ENCODE measurements around the gene ZCCHC10. TPM values are rescaled to one million over a fixed set of nuclear protein-coding genes. Genes with fewer than 3 reads are reported as not detected.
A peak's percentile ranks its signal among the peaks of the same experiment; 100 is the strongest.
"Not testable (repeated sequence)": the region's sequence is repeated elsewhere in the genome, so short reads cannot be mapped to it uniquely, and the experiment has no call there.

Gene ZCCHC10
- total RNA-seq, 1 experiment from 2014 or later, result 23.7 TPM

DNA sequence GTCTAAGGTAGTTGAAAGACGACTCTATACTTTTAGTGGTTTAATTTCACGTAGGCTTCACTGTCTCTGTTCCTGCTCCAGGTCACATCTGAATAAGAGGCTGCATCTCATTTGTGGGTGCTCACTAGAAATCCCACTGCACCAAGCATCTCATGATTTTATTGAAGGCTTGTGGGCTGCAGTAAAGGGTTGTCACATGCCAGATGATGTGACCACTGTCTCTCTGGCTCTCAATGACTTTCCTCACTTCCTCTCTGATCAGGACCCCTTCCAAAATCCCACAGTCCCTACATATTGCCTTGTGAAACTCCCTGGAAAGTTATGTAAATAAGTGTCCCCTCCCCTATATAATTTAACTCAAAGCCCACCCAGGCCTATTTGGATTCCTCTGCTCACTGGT, 8.9 kb upstream of the ZCCHC10 start:
- no peak overlapping the region for H3K4me2 ChIP-seq (ENCODE audit: low read depth, low read length, poor library complexity, severe bottlenecking)
- no peak overlapping the region for H3K4me3 ChIP-seq (ENCODE audit: low read length)
- H3K9ac ChIP-seq (ENCODE audit: low read length), result no peak overlapping the region
- no peaks in the 10 kb centered on the region for H3K9me2 ChIP-seq (replicated peaks; ENCODE audit: insufficient read depth, low read length)
- no peaks in the 10 kb centered on the region for H3K9me3 ChIP-seq (ENCODE audit: low read length)
- peaks cover 9% of the 10 kb centered on the region for H3K4me1 ChIP-seq (ENCODE audit: low read length)
- no peak overlapping the region for H3K27ac ChIP-seq (ENCODE audit: low read length)
- H4K20me1 ChIP-seq (ENCODE audit: insufficient read depth, low read depth, low read length), result no peaks in the 10 kb centered on the region
- no peak for DNase-seq
- H3K36me3 ChIP-seq (ENCODE audit: insufficient read depth, low read length), result no peaks in the 10 kb centered on the region
- H2AFZ ChIP-seq (ENCODE audit: low read length), result no peak overlapping the region
- H3K27me3 ChIP-seq (ENCODE audit: low read length), result no peaks in the 10 kb centered on the region
- H3K79me2 ChIP-seq (ENCODE audit: low read length), result no peaks in the 10 kb centered on the region

DNA sequence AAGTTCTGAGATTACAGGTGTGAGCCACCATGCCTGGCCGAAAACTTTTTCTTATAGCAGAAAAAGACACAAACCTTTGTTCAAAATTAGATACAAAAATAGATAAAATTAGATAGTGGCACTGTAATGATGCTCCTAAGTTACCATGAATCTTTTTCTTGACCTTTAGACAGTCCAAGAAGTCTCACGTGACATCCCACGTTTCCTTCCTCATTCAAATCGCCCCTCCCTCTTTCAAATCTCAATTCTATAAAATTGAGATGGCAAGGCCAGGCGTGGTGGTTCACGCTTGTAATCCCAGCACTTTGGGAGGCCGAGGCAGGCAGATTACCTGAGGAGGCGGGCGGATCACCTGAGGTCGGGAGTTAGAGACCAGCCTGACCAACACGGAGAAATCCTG, 7.7 kb upstream of the ZCCHC10 start:
- Histone ChIP-seq H3K4me3 (ENCODE audit: low read length) (no peak overlapping the region), H3K27me3 (ENCODE audit: low read length) (no peaks in the 10 kb centered on the region), H3K36me3 (ENCODE audit: insufficient read depth, low read length) (no peaks in the 10 kb centered on the region), H3K9ac (ENCODE audit: low read length) (no peak overlapping the region), H3K4me2 (ENCODE audit: low read depth, low read length, poor library complexity, severe bottlenecking) (no peak overlapping the region), H3K9me2 (replicated peaks; ENCODE audit: insufficient read depth, low read length) (no peaks in the 10 kb centered on the region), H3K27ac (ENCODE audit: low read length) (no peak overlapping the region), H3K4me1 (ENCODE audit: low read length) (peaks cover 9% of the 10 kb centered on the region), H3K79me2 (ENCODE audit: low read length) (no peaks in the 10 kb centered on the region), H4K20me1 (ENCODE audit: insufficient read depth, low read depth, low read length) (no peaks in the 10 kb centered on the region), H2AFZ (ENCODE audit: low read length) (no peak overlapping the region), H3K9me3 (ENCODE audit: low read length) (no peaks in the 10 kb centered on the region)
- DNase-seq, result no peak

DNA sequence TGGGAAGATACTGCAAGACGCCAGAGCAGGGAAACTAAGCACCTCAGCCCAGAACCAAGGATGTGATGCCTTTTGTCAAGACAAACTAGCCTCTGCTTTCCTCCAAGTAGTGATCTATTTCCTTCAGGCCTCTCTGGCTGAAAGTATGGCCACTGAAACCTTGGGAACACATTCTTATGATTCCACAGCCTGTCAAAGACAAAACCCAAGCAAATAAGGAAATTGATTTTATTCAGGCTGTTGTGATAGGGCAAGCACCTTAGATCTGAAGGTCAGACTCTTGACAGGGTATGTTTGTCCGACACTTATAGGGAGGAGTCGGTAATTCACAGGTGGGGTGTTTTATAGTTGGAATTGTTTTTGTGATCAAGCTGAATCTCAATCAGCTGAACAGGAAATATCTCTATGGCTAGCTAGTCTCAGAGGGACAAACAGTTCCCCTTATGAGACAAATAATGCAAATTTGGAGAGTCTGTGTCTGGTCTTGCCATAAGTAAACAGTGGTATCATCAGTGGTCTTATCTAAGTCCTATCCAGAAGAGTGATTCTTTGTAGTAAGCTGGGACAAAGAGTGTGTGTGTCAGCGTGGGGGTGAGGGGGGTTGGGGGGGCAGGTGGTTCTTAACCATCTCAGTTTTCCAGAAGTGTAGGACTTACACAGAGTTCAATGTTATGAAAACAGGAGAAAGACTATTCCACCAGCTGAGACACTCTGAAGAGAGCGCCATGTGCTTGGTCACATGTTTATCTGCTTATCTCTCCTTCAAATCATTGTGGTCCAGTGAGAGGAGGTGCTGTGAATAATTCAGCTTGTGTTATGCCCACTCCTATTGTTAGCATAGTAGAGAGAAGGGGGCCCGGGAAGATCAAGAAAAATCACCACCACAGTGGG, 6.7 kb upstream of the ZCCHC10 start:
- no peaks in the 10 kb centered on the region for H4K20me1 ChIP-seq (ENCODE audit: insufficient read depth, low read depth, low read length)
- no peaks in the 10 kb centered on the region for H3K9me3 ChIP-seq (ENCODE audit: low read length)
- H3K9me2 ChIP-seq (replicated peaks; ENCODE audit: insufficient read depth, low read length), result no peaks in the 10 kb centered on the region
- no peak overlapping the region for H3K27ac ChIP-seq (ENCODE audit: low read length)
- DNase-seq, result no peak
- H3K36me3 ChIP-seq (ENCODE audit: insufficient read depth, low read length), result no peaks in the 10 kb centered on the region
- no peak overlapping the region for H3K4me2 ChIP-seq (ENCODE audit: low read depth, low read length, poor library complexity, severe bottlenecking)
- no peak overlapping the region for H3K9ac ChIP-seq (ENCODE audit: low read length)
- H3K79me2 ChIP-seq (ENCODE audit: low read length), result no peaks in the 10 kb centered on the region
- H3K4me3 ChIP-seq (ENCODE audit: low read length), result no peak overlapping the region
- H3K4me1 ChIP-seq (ENCODE audit: low read length), result peaks cover 9% of the 10 kb centered on the region
- H3K27me3 ChIP-seq (ENCODE audit: low read length), result no peaks in the 10 kb centered on the region
- H2AFZ ChIP-seq (ENCODE audit: low read length), result peak overlapping the region; percentile 86

DNA sequence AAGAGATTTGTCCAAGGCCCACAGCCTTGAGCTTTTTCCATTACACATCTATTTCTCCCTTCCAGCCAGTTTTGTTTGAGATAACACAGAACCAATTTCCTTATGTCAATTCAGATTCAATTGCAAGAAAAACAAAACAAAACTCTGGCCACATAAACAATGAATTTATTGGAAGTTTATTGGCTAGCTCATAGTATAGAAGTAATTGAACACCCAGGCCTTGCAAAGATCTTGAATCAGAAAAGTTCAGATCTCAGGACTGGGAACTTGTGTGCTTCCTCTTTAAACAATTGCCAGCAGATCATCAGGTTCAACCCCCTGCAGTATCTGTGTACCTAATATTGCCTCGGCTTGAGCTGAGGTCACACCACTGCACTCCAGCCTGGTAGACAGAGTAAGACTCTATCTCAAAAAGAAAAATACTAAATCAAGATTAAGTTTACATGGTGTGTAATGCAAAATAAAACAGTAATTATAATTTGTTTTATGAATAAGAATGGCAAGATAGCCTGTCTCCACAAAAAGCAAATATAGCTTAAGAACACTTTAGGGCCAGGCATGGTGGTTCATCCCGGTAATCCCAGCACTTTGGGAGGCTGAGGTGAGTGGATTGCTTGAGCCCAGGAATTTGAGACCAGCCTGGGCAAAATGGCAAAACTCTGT, 4.1 kb upstream of the ZCCHC10 start:
- Histone ChIP-seq H3K36me3 (ENCODE audit: insufficient read depth, low read length) (no peaks in the 10 kb centered on the region), H2AFZ (ENCODE audit: low read length) (no peak overlapping the region), H3K4me3 (ENCODE audit: low read length) (no peak overlapping the region), H3K9ac (ENCODE audit: low read length) (no peak overlapping the region), H3K4me1 (ENCODE audit: low read length) (peaks cover 16% of the 10 kb centered on the region), H3K9me3 (ENCODE audit: low read length) (no peaks in the 10 kb centered on the region), H4K20me1 (ENCODE audit: insufficient read depth, low read depth, low read length) (no peaks in the 10 kb centered on the region), H3K27ac (ENCODE audit: low read length) (no peak overlapping the region), H3K27me3 (ENCODE audit: low read length) (no peaks in the 10 kb centered on the region), H3K4me2 (ENCODE audit: low read depth, low read length, poor library complexity, severe bottlenecking) (no peak overlapping the region), H3K9me2 (replicated peaks; ENCODE audit: insufficient read depth, low read length) (no peaks in the 10 kb centered on the region), H3K79me2 (ENCODE audit: low read length) (peaks cover 8% of the 10 kb centered on the region)
- no peak for DNase-seq

DNA sequence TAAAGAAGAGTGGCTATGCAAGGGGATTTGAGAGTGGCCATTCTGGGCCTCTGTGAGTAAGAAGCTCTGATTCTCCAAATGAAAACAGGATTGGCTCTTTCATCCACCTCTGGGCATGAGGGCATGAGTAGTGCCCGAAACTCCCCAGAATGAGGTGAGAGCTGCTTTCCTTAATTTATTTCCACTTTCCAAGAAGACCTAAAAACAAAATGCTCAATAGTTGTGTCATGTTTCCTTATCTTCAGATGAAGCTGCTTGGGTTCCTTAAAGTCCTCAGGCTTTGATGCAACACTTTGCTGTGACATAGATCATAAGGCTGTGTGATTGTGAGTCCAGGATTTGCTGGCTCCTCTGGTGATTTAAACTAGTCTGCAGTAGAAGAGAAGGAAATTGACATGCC, 3.1 kb upstream of the ZCCHC10 start:
- no peaks in the 10 kb centered on the region for H4K20me1 ChIP-seq (ENCODE audit: insufficient read depth, low read depth, low read length)
- peaks cover 23% of the 10 kb centered on the region for H3K4me1 ChIP-seq (ENCODE audit: low read length)

DNA sequence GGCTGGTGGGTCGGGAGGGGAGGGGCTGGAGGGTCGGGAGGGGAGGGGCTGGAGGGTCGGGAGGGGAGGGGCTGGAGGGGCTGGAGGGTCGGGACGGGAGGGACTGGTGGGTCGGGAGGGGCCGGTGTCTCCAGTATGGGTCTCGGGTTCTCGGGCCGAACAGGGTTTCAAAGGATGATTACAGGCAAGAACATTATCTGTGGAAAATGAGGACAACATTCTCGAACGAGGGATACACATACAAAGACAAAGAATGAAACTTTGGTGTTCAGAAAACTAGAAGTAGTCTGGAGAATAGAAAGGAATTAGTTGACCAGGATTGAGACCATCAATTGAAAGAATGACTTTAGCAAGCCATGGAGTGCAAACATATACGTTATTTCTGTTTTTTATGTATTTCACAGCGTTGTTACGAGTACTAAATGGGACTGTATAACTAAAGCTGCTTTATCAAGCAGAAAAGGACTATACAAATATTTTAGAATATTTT, 360 bp upstream of the ZCCHC10 start:
- Histone ChIP-seq H3K27me3 (ENCODE audit: low read length) (no peaks in the 10 kb centered on the region), H3K4me1 (ENCODE audit: low read length) (peaks cover 14% of the 10 kb centered on the region), H2AFZ (ENCODE audit: low read length) (peak overlapping the region; percentile 91), H4K20me1 (ENCODE audit: insufficient read depth, low read depth, low read length) (no peaks in the 10 kb centered on the region), H3K27ac (ENCODE audit: low read length) (no peak overlapping the region), H3K9me3 (ENCODE audit: low read length) (no peaks in the 10 kb centered on the region), H3K4me3 (ENCODE audit: low read length) (peak overlapping the region; percentile 92), H3K4me2 (ENCODE audit: low read depth, low read length, poor library complexity, severe bottlenecking) (peak overlapping the region; percentile 88), H3K9me2 (replicated peaks; ENCODE audit: insufficient read depth, low read length) (no peaks in the 10 kb centered on the region), H3K9ac (ENCODE audit: low read length) (peak overlapping the region; percentile 66), H3K79me2 (ENCODE audit: low read length) (peaks cover 45% of the 10 kb centered on the region), H3K36me3 (ENCODE audit: insufficient read depth, low read length) (no peaks in the 10 kb centered on the region; the same call in 1 of the 2 replicates)
- no peak for DNase-seq

More for the DNA sequence above, 3.1 kb upstream of the ZCCHC10 start:
- H3K9ac ChIP-seq (ENCODE audit: low read length), result no peak overlapping the region
- H3K9me2 ChIP-seq (replicated peaks; ENCODE audit: insufficient read depth, low read length), result no peaks in the 10 kb centered on the region
- no peak overlapping the region for H3K4me2 ChIP-seq (ENCODE audit: low read depth, low read length, poor library complexity, severe bottlenecking)
- H3K27ac ChIP-seq (ENCODE audit: low read length), result no peak overlapping the region
- peaks cover 18% of the 10 kb centered on the region for H3K79me2 ChIP-seq (ENCODE audit: low read length)
- no peak for DNase-seq
- H3K9me3 ChIP-seq (ENCODE audit: low read length), result no peaks in the 10 kb centered on the region
- H3K36me3 ChIP-seq (ENCODE audit: insufficient read depth, low read length), result no peaks in the 10 kb centered on the region
- no peak overlapping the region for H3K4me3 ChIP-seq (ENCODE audit: low read length)
- H3K27me3 ChIP-seq (ENCODE audit: low read length), result no peaks in the 10 kb centered on the region
- H2AFZ ChIP-seq (ENCODE audit: low read length), result no peak overlapping the region

DNA sequence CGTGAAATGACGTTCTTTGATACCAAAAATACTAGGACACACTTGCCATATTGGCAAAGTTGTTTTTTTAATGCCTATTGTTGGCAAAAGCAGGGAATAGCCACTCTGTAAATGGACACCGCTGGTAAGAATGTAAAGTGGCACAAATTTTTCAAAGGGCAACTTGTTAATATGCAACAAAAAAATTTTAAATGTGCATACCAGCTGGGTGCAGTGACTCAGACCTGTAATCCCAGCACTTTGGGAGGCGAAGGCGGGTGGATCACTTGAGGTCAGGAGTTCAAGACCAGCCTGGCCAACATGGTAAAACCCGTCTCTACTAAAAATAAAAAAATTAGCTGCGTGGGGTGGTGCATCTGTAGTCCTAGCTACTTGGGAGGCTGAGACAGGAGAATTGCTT, 6.9 kb downstream of the ZCCHC10 start:
- Histone ChIP-seq H3K36me3 (ENCODE audit: insufficient read depth, low read length) (peaks cover 15% of the 10 kb centered on the region), H3K79me2 (ENCODE audit: low read length) (peaks cover 69% of the 10 kb centered on the region)
- H3K27ac ChIP-seq (ENCODE audit: low read length); H3K27me3 ChIP-seq (ENCODE audit: low read length); H3K9me2 ChIP-seq (replicated peaks; ENCODE audit: insufficient read depth, low read length); H2AFZ ChIP-seq (ENCODE audit: low read length); DNase-seq; H3K4me3 ChIP-seq (ENCODE audit: low read length); H3K9me3 ChIP-seq (ENCODE audit: low read length); H3K4me1 ChIP-seq (ENCODE audit: low read length); H3K4me2 ChIP-seq (ENCODE audit: low read depth, low read length, poor library complexity, severe bottlenecking); H4K20me1 ChIP-seq (ENCODE audit: insufficient read depth, low read depth, low read length); H3K9ac ChIP-seq (ENCODE audit: low read length): not testable (repeated sequence)

DNA sequence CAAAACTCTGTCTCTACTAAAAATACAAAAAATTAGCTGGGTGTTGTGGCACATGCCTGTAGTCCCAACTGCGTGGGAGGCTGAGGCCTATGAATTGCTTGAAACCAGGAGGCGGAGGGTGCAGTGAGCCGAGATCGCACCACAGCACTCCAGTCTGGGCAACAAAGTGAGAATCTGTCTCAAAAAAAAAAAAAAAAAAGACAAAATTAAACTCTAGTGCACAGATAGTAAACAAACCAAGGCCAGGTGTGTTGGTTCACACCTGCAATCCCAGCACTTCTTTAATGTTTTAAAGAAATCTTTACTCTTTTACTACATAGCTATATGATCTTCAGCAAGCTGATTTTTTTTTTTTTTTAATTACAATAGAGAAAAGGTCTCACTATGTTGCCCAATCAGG, 8.4 kb downstream of the ZCCHC10 start:
- no peak for DNase-seq
- Histone ChIP-seq H3K9me2 (replicated peaks; ENCODE audit: insufficient read depth, low read length) (no peaks in the 10 kb centered on the region), H3K79me2 (ENCODE audit: low read length) (peaks cover 65% of the 10 kb centered on the region), H4K20me1 (ENCODE audit: insufficient read depth, low read depth, low read length) (no peaks in the 10 kb centered on the region), H3K4me2 (ENCODE audit: low read depth, low read length, poor library complexity, severe bottlenecking) (no peak overlapping the region), H3K36me3 (ENCODE audit: insufficient read depth, low read length) (peaks cover 15% of the 10 kb centered on the region), H3K4me1 (ENCODE audit: low read length) (no peaks in the 10 kb centered on the region), H3K27ac (ENCODE audit: low read length) (no peak overlapping the region), H2AFZ (ENCODE audit: low read length) (no peak overlapping the region), H3K9me3 (ENCODE audit: low read length) (no peaks in the 10 kb centered on the region), H3K9ac (ENCODE audit: low read length) (no peak overlapping the region), H3K27me3 (ENCODE audit: low read length) (no peaks in the 10 kb centered on the region), H3K4me3 (ENCODE audit: low read length) (no peak overlapping the region)
